Jurkat, Clone E6-1 (cell line): Measurements from ENCODE around the gene TOP1.
A peak's percentile ranks its signal among the peaks of the same experiment; 100 is the strongest.

Source experiments
- DNase-seq: peaks from one replicate; pipeline ENCODE4 v3.0.0-alpha.2; 2011; ENCODE audit warnings: low read depth, low spot score
- H3K4me3 ChIP-seq: 2 replicates; pipeline ENCODE4 v1.5.1; 2011; ENCODE audit warnings: mild to moderate bottlenecking, low read length, control low read depth, moderate library complexity

TOP1 gene

GRCh38 chr20:41135888-41136679 lies 107.5 kb downstream of the TOP1 start:
- no peak for DNase-seq
- H3K4me3 ChIP-seq = peak overlapping the region; percentile 87

DNA sequence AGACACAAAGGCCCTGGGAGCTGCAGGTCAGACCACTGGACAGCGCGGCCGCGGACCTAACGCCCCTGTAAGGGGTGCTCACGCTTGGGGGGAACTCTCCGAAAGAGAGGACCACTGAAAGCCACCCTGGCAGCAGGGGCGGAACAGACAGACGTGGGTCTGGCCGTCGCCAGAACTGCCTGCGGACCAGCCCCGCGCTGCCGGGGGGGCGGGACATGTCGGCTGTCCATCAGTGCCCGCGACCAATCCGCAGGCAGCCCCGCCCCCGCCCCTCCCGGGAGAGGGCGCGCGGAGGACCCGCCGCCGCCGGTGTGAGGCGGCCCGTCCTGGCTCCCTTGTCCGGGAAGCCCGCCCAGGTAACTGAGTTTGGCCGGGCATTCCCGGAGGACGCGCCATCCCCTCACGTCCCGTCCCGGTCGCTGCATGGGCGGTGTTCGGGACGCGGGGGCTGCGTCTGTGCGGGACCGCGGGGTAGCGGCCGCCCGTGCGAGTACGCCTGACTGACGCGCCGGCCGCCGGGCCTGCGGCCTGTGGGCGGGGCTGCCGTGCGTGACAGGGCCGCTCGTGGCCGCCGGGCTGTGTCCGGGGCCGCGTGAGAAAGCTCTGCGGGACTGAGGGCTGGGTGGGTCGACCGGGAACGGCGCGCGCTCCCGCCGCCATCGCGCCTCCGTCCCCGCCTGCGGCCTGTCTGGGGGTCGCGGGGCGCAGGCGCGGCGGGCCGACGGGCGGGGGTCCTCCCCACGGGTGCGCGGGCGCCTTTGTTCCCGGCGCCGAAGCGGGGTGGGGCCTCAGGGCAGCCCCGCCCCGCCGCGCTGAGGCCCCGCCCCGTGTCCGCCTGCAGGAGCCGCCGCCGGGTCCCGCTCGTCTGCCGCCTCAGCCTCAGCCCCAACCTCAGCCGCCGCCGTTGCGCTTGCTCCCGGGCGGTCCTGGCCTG lies 108.3 kb downstream of the TOP1 start, which contains the start of gene PLCG1:
Gene PLCG1, plus strand, starts transcription at position 864 of the 934 bp plus-strand sequence. CDS start 99 bp downstream, outside the sequence.
- peak within 1 kb of the TSS; percentile 87 for H3K4me3 ChIP-seq
- peak; percentile 67 for DNase-seq

DNA sequence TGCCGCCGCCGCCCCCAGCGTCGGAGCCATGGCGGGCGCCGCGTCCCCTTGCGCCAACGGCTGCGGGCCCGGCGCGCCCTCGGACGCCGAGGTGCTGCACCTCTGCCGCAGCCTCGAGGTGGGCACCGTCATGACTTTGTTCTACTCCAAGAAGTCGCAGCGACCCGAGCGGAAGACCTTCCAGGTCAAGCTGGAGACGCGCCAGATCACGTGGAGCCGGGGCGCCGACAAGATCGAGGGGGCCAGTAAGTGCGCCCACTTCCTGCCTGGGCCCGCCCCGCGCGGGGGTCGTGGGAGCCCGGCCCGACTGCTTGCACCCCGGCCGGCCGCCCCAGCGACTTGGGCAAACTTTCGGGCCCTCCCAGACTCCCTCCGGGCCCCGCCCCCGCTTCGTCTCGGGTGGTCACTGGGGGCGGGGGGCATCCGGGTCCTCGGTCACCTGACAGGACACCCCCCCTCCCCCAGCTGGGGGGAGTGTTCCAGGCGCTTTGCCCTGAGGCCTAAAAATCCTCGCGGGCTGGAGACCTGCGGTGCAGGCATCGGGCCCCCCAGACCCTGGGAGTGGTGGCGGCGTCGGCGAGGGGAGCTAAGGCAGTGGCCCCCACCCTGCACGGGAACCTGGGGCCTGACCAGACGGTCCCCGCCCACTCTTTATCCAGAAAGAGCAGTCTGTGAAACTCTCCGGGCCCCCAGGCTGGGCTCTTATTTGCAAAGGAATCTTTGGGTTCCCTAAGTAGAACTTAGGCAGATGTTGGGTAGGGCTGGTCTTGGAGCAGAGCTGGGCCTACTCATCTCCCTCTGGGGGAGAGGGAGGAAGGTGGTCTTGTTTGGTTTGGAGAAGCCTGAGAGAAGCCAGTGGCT lies 109.2 kb downstream of the TOP1 start:
- DNase-seq = peak; percentile 71
- H3K4me3 ChIP-seq = peak overlapping the region; percentile 87

- DNase-seq = peak; percentile 91
- peak overlapping the region; percentile 87 for H3K4me3 ChIP-seq
Observed at GRCh38 chr20:41138475-41139226, 110.0 kb downstream of the TOP1 start.

DNA sequence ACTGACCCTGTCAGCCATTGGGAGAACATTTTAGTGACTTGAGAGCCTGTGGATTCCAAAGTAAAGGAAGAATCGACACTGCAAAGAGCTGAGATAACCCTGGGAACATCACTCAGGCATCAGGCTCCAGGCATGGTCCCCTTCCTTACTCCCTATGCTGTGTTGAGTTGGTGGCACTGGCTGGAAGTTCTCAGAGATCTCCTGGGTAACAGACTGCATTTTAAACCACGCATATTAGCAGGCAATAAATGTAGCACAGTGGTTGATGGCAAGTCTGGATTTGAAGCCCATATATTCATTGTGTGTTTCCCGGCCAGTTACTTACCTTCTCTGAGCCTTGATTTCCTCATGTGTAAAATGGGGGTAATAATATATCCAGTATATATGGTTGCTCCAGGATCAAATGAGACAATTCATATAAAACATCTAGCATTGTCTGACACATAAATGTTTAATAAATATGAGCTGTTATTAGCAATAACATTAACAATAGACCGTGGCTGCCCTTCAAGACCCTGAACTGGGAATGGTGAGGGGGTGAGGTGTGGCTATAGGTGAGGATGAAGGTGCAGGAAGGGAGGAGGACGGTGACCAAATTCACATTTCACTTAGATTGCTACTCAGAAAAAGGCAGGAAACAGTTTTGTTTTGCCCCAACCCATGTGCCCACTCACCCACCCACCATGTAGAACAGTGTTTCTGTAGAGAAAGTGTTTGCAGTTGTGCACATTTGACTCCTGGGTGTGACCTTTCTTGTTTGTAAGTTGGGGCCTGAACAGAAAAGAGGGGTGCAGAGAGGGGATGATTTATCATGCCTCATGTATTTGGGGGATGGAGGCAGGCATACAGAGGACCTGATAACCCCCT lies 110.8 kb downstream of the TOP1 start:
- H3K4me3 ChIP-seq = peak overlapping the region; percentile 87
- no peak for DNase-seq

- DNase-seq = no peak
- peak overlapping the region; percentile 87 for H3K4me3 ChIP-seq
Observed at GRCh38 chr20:41140226-41141133, 111.9 kb downstream of the TOP1 start.

DNA sequence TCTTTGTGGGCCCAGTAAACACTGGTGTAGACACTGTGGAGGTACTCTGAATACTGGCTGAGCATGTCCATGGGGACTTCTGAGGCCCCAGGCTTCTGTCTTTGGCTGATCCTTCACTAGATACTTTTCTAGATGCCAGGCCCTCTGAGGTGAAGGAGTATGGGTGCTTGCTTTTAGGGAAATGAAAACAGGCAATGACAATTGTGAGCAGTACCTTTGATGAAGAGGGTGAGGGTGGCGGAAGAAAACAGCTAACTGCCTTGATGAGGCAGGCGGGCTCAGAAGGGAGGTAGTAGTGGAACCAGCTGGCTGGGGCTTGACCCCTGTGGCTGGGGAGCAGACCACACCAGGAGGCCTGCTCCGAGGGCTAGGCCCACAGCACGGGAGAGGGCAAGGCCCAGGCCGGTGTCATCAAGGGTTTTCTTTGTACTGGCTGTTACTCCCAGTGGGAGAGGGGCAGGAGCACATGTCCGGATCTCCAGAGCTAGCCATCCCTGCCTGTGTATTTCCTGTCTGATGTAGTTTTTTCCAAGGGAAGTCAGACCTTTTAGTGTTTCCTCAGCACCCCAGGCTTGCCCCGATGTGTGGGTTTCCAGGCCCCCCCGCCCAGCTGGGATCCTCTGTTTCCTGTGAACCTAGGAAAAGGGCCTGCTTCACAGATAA lies 112.7 kb downstream of the TOP1 start:
- DNase-seq = no peak

DNA sequence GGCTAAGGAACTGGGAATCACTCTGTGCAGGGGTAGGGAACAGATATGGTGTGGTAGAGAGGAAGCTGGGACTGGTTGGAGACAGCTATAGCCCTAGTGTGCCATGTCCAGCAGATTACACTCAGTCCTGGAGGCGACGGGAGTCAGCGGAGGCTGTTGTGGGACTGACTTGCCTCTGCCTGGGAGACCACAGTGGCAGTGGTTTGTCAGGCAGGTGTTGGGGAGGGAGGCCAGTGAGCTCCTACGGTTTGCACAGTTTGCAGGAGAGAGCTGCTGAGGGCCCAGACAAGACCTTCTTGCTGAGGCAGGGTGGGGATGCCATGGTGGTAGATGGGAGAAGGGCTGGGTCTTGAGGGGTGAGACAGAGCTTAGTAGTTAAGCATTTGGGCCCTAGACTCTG lies 113.6 kb downstream of the TOP1 start:
- DNase-seq = peak; percentile 44
- peak overlapping the region; percentile 30 for H3K4me3 ChIP-seq

More for the DNA sequence above, 112.7 kb downstream of the TOP1 start:
- H3K4me3 ChIP-seq = peak overlapping the region; percentile 30

DNA sequence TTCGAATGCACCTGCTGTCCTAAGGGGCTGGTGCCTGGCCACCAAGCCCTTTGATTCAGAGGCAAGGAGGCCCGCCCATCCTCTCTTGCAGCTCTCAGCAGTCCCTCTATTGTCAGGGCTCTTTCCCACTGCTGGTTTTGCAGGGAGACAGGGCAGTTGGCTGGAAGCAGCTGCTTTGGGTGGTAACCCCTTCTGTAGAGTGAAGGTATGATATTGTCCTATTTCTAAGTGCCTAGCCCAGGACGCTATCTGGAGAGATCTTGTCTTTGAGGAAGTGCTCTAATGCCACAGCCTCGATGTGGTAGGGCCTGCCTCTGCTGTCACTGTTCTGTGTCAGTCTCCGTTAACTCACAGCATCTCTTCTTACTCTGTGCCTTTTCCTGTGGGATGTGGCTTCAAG lies 114.3 kb downstream of the TOP1 start:
- H3K4me3 ChIP-seq = peak overlapping the region; percentile 30
- peak; percentile 90 for DNase-seq

DNA sequence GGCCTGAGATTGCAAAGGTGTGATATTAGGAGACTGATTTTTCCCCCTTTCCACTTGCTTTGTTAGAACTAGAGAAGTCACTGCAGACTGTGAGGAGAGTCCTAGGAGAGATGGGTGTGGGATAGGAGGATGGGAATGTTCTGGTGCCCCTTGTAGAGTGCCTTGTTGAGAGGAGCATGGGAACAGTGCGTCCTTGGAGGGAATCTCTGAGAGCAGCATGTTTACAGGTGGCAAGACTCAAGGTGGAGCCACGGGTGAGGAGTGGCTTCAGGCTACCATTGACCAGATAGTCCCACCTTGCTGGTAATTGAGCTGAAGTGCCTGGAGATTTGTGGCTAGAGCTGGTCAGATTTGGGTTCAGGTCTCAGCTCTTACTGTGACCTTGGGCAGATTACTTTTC lies 114.7 kb downstream of the TOP1 start:
- H3K4me3 ChIP-seq = peak overlapping the region; percentile 30

DNA sequence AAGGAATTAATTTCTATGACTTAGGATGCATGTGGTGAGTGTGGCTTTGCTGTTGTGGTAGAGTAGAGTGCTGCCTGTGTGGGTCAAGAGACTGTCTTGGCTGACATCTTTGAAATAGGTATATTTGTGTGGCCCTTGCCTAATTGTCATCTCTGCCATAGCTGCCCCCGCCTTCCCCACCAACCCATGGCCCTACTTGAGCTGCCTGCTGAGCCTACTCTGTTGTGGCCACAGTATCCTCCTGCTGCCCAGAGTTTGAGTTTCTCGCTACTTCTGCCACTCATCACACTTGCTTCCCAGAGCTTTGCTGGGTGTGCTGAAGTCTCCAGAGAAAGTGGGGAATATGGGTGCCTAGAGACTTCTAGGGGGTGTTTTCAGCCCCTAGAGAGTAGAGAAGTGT lies 116.7 kb downstream of the TOP1 start:
- H3K4me3 ChIP-seq = no peak overlapping the region
- DNase-seq = no peak

More for the DNA sequence above, 114.7 kb downstream of the TOP1 start:
- DNase-seq = no peak

GRCh38 chr20:41145821-41146620 lies 117.4 kb downstream of the TOP1 start:
- DNase-seq = no peak

GRCh38 chr20:41147767-41148191 lies 119.2 kb downstream of the TOP1 start:
- H3K4me3 ChIP-seq = no peak overlapping the region
- DNase-seq = no peak

More at GRCh38 chr20:41145821-41146620, 117.4 kb downstream of the TOP1 start:
- H3K4me3 ChIP-seq = no peak overlapping the region

GRCh38 chr20:41148942-41149341 lies 120.3 kb downstream of the TOP1 start:
- no peak for DNase-seq
- no peak overlapping the region for H3K4me3 ChIP-seq

DNA sequence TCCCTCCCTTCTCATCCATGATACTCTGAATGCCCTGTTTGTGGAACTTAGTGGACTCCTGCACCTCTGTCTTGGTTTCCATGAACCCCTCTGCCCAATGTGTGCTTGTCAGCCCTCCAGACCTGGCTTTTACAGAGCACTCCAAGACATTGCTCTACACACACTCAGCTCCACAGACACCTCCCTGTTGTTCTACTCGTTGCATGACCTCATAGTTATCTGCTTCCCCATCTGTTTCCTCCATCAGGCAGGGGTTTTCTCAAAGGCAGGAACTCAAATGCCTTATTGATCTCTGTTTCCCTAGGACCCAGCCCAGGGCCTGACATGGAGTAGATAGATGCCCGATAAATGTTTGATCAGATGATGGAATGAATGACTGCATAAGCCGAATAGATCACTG lies 122.0 kb downstream of the TOP1 start:
- no peak overlapping the region for H3K4me3 ChIP-seq
- DNase-seq = peak; percentile 77
